NCI-H1105 treated with DMSO at 0.1 percent for 48 hours (cell line): ENCODE measurements around the gene SFRP5.

ENCODE experiments used
- DNase-seq: peaks from one replicate; lab custom pipeline; 2025; lab: John Stamatoyannopoulos, UW

Gene SFRP5

DNA sequence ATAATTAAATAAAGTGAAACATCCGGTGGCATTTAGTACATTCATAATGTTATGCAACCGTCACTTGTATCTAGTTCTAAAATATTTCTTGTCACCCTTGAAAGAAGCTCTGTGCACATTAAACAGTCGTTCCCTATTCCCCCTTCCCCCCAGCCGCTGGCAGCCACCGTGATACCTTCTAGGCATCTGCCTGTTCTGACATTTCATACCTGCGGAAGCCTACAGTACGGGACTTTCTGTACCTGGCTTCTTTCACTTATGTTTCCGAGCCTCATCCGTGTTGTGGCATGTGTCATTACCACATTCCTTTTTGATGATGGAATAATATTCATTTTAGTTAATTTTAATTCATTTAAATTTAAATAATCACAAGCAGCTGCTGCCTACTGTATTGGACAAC, 13.9 kb upstream of the SFRP5 start:
- no peak for DNase-seq

DNA sequence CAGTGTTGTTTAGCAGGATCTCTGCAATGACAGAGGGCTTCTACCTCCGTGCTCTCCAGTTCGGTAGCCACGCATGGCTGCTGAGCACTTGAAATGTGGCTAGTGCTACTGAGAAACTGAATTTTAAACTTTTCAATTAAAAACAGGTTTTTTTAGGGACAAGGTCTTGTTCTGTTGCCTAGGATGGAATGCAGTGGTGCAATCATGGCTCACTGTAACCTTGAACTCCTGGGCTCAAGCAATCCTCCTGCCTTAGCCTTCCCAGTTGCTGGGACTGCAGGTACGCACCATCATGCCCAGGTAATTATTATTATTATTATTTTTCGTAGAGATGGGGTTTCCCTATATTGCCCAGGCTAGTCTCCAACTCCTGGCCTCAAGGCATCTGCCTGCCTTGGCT, 13.4 kb upstream of the SFRP5 start:
- DNase-seq = no peak

DNA sequence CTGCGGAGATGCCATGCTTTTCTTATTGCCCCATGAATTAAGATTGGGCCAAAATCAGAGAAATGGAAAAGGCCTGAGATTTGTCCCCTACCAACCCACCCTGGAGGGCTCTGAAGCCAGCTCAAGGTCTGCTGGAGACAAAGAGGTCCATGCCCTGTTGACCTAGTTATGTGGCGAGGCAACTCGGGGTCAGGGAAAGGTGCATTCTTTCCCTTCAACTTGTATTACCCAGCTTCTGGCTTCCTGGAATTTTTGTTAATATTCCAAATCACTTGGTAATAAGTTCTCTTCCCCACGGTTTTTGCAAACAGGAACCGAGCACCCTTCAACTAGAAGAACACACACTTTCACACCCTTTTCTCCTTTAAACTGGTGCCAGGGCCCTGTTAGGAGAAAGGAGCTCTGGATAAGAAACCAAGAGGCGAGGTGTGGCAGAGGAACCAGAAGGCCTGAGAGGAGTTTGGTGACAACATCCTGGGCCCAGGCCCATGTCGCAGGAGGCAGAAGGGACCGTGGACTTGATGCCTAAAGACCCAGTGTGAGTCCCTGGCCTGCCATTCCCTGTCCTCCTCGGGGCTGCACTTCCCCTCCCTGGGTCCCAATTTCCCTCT, 12.5 kb upstream of the SFRP5 start:
- DNase-seq = no peak

DNA sequence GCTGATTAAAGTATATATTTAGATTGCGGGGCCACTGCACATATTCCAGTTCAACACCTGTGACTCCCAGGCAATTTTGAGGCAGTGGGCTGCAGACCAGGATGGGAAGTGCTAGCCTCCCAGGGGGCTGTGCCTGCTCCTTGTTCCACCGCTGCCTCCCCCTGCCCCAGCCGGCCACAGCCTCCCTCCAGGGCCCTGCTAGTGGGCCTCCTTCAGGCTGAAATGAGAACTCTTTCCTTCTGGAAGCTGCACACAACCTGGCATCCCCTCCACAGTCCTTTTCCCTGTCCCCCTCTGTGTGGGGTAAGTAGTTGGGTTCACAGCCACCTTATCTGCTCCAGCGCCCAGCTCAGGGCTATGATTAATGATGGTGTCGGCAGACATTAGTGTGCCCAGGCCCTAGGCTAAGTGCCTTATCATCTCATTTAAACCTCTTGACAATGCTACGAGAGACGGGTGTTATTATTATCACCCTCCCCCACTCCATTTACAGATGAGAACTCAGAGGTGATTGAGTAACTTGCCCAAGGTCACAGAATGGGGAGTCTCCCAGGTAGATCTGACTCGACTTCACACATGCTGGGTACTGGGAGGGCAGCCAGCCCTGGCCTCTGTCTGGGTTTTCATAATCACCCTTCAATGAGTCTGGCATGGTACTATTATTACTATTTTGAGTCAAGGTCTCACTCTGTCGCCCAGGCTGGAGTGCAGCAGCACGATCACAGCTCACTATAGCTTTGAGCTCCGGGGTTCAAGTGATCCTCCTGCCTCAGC, 10.8 kb upstream of the SFRP5 start:
- DNase-seq = no peak

DNA sequence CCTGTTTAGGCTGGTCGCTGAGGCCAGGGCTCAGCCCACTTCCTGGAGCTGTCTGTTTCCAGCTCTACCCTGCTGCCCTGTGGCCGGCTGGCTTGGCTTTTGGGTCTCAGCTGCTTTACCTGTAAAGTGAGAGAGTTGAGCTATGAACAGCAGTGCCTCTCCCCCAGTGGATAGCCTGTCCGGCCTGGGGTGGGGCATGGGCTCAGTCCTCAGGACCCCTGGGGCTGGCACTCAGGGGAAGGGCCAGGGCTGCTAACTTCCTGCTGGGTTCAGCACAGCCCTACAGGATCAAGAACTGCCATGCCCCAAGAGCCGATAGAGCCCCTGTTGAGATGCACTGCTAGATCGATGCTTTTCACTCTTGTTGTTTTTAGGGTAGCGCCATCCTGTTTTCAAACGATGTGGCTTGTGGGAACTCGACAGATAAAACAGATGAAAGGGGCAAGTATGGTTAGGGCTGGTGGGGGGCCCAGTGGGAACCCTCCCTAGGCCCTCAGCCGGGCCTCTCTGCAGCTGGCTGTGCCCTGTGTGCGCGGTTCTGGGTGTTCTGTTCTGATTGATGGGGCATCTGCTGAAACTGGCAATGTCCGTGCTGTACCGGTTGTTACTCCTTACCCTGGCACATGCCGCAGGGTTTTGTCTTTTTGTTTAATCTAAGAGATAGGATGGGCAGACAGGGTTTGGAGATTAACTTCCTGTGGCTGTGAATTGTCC, 10.0 kb upstream of the SFRP5 start:
- no peak for DNase-seq

DNA sequence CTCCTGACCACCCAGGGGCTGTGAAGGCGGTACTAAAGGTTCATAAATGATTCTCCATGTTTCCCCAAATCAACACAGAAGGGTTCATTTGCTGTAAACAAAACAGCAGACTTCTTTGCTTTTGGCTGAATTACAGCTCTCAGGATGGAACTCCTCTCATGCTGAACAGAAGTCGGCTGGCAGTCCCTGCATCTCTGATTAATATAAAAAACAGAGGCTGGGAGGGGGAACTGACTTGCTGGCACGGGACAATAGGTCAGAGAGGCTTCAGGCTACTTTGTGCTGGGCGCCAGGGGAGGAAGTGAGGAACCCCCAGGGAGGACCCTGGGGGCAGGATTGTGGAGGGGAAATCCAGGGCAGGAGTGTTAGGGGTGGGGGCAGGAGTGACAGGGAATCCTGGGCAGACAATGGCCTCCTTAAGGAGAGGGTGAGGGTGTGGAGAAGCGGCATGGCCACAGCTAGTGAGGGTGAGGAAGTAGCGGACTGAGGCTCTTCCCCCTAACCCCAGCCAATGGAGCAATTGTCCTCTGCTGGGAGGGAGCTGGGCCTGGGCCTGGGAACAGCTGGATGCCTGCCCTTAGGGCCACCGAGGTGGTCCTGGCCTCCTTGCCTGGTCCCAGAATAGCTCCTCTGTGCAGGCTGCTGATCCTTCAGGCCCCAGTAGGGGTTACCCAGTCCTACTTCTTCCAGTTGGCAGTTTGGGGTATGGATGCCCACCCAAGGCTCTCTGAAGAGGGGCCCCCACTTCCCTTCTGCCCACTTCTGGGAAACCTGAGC, 9.2 kb upstream of the SFRP5 start:
- no peak for DNase-seq

DNA sequence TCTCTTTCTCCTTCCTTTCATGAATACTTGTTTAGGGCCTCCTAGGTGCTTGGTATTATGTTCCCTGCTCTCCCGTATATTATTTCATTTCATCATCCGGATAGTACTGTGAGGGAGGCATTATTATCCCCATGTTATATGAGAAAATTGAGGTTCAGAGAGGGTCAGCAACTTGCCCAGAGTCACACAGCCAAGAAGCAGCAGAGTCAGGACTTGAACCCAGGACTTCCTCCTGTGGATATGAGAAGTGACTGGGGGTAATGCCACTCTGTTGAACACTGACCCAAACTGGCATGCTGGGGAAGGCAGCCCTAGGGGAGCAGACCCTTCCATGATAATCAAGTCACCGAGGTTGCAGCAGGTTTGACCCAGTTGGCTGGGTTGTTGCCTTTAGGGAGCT, 8.2 kb upstream of the SFRP5 start:
- no peak for DNase-seq

DNA sequence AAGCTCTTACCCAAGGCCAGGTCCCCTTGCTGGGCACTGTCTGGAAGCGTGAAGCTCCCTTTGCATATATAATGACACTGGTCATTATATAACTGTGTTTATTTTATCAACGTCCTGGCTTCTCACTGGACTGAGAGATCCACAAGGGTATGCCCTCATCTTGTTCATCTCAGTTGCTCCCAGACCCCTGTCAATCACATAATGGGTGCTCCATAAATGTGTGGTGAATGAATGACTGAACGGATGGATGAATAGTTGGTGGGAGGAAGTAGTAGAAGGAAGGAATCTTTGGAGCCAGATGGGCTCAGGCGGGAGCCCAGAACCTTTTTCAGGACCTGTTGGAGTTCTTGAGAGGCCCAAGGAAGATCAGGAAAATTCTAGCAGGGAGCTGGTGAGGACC, 7.7 kb upstream of the SFRP5 start:
- DNase-seq = no peak

DNA sequence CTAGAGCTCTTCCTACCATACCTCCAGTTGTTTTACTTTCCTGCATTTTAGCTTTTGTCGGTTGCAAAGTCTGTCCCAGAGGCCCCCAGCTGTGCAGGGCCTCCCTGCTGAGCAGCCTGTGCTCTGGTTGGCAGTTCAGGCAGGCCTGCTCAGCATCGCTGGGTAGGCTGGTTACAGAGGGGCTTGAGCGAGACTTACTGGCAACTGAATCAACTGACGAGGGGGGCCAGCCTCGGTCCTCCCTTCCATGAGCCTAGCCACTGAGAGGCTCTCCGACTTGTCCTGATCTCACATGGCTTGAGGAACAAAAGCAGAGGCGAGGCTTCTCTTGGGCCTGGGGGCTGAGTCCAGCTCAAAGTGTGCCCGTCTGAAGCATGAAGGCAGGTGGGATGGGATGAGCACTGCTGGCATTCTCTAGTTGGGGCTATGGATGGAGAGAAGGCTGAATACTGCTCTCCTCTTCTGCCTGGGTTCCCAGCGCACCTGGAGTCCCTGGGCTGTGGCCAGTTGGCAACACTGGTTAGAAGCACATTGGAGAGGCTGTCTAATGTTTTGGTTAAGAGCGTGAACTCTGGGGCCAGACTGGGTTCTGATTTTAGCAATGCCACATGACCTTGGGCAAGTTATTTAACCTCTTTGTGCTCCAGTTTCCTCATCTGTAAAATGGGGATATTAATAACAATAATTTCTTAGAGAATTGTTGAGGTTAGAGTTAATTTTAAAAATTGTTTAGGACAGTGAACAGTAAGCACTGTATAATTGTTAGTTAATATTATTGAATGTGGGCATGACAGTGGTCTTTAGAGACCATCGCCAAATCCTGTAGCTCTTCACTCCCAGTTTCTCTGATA, 6.9 kb upstream of the SFRP5 start:
- DNase-seq = no peak

DNA sequence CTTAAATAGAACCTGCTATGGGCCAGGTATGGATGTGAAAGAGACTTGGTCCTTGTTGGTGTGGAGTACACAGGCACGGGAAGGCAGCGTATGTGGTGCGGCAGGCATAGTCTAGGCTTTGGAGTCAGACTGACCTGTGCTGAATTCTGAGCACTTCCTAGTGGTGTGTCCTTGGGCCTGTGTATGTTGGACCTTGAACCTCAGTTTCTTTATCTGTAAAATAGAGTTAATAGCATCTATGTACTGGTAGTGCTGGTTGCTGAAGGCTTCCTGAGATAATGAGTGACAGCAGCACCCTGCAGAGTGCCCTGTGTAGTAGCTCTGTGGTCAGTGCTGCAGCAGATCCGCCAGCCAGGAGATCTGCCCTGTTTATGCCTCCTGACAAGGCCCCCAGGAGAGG, 5.3 kb upstream of the SFRP5 start:
- no peak for DNase-seq

DNA sequence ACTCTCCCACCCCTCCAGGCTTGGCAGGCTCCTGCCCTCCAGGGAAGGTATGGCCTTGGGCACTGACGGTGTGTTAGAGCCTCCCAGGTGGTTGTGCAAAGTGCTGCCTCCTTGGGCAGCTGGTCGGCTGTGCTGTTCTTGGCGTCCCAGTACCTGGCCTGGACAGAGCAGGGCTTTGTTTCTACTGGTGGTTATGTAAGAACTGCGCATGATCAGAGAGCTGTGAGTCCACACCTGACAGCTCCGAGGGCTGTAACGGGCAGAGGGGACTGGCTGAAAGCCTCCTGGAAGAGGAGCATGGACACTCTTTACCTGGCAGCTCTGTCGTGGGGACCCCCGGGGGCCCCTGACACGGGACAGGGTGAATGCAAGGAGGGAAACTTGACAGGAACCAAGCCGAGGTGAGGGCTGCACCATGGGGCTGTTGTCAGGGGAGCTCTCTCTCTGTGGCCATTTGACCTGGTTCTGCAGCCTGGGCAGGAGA, 3.1 kb upstream of the SFRP5 start:
- DNase-seq = no peak

DNA sequence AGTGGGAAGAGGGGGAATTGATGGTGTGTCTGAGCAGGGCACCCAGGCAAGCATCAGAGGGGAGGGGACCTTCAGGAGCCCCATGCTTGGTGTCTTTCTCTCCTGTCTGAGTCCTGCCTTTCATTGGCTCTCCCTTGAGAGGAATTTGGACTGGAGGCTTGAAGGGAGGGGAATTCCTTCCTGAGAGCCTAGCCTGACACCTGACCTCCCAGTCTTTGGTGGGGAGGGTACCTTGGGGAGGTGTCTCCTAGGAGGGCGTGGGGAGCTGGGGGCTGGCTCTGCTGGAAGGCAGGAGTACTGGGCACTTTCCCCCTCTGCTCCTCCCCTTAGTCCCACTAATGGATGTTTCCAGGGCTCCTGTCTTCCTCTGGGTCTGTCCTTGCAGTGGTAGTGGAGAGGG, 1.3 kb upstream of the SFRP5 start:
- DNase-seq = no peak

DNA sequence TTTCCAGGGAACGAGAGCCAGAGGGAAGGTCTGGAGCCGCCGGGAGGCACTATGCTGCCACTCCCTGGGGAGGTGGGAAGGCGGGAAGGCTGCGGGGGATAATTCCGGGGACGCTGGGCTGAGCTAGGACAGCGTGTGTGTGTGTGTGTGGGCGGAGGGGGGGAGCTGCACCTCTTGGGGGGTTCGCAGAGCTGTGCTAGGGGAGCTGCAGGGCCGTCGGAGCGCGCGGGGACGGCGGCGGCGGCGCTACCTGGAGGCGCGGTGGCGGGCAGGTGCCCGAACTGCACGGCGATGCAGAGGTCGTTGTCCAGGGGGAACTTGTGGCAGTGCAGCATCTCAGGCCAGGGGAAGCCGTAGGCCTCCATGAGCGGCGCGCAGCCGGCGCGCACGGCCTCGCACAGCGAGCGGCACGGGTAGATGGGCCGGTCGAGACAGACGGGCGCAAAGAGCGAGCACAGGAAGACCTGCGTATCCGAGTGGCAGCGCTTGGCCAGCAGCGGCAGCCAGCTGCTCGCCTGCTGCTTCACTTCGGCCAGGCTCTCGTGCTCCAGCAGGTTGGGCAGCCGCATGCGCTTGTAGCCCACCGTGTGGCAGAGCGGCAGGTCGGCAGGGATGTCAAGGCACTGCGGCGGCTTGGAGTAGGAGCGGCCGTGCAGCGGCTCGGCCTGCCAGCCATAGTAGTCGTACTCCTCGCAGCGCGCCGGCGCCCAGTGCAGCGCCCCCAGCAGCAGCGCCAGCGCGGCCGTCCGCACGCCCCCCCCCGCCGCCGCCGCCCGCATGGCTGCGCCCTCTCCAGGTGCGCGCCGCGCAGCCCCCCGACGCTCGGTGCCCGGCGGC, 526 bp downstream of the SFRP5 start:
- DNase-seq = peak; percentile 14

DNA sequence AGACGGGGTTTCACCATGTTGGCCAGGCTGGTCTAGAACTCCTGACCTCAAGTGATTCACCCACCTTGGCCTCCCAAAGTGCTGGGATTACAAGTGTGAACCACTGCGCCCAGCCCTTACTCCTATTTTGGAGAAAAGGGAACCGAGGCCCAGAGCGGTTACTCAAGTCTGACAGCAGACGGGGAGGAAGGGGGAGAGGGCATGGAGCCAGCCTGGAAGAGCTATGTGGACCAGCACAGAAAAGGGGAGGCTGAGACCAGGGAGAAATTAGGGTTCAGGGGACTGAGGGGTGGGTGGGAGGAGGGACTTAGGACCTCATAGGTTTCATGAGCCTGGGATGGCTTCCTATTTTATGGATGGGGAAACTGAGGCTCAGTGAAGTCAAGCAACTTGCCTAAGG, 1.5 kb downstream of the SFRP5 start:
- DNase-seq = no peak

DNA sequence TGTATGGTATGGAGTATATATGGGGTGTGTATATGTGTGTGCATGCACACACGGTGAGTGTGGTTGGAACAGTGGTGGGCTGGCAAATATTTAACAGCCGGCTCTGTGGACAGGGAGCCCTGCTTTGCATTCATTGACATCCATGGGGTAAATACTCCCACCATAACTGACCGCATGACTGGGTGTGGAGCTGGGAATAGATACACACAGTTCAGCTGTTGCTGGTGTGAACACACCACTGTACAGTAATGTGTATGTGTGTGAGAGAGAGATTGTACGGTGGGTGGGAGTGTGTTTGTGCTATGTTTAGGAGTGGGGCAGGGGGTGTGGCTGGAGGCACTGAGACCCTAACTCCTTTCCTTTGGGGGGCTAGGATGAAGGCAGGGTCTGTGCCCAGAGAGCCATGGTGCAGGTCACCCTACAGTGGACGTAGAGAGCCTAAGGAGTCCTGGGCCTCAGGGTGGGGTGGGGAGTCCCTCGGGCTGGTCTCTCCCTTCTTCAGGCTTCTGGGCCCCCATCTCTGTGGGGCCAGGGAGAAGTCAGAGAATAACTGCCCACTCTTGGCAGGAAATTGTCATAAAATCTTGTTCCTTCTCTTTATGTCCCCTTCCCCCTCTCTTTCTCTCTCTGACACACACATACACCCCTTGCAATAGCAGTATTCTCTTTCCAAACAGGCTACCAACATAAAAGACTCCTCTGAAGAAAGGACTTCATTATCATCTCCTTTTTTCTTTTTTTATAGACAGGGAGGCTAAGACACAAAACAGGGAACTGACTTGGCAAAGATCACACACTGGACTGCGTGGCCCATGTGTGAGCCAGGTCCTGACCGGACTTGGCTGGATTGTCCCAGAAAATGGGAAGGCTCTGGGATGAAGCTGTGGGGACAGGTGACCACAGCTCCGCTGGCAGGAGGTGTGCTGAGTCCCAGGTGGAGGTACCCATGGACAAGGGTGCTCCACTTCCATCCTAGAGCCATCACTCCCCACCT, 3.2 kb downstream of the SFRP5 start:
- DNase-seq = no peak

DNA sequence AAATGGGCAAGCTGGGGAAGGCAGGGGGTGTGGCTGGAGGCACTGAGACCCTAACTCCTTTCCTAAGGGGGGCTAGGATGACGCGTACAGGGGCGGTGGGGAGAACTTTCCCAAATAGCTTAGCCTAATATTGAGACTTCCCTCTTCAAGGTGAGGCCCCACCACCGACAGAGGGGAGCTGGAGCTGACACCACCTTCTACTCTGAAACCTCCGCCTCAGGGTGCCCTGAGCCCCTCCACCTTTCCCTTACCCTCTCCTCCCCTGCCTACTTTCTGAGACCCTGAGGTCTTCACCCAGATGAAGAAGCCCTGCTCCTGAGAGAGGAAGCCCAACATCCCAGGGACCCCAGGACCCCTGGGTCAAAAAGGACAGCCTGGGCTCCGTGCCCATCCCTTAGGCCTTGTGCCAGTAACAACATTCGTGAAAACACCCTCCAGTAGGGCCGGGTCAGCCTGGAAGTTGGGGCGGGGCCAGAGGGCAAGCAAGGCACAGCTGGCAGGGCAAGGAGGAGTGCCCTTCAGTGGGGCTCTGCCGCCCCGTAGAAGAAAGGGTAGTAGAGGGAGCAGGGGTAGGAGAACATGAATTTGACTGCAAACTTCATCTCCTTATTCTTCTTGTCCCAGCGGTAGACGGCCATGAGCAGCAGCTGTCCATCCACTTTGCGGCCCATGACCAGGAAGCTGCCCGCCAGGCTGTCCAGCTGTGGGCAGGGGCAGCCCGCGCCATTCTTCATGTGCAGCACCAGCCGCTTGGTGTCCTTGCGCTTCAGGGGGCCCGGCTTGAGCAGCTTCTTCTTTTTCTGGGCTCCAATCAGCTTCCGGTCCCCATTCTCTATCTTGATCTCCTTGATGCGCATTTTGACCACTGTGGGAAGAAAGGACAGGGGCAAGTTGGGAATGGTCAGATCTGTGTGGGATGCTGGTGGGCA, 4.5 kb downstream of the SFRP5 start:
- no peak for DNase-seq

DNA sequence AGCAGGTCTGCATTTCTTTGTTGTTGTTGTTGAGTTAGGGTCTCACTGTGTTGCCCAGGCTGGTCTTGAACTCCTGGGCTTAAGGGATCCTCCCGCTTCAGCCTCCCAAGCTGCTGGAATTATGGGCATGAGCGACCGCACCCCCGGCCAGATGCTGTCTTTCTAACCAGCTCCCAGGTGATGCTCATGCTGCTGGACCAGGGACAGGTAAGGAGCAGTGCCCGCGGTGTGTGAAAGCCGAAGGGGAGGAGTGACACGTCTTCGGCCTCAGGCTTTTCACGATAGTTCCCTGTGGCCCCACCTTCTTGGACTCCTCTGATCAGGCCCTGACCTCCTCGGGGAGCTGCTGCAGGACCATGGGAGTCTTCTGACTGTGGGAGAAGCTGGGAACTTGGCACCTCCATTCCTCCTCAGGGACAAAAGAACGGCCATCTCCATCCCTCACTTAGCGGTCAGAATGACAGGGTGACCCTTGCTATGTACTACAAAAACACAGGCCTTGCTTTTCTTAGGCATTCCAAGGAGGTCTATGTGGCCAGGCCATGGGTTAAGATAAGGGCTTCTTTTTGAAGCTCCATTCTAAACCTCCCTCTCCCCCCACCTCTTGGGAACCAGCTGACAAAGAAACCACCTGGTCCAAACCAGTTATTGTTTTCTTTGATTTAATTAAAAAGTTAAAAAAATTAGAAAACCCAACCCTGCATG, 5.5 kb downstream of the SFRP5 start:
- DNase-seq = no peak

DNA sequence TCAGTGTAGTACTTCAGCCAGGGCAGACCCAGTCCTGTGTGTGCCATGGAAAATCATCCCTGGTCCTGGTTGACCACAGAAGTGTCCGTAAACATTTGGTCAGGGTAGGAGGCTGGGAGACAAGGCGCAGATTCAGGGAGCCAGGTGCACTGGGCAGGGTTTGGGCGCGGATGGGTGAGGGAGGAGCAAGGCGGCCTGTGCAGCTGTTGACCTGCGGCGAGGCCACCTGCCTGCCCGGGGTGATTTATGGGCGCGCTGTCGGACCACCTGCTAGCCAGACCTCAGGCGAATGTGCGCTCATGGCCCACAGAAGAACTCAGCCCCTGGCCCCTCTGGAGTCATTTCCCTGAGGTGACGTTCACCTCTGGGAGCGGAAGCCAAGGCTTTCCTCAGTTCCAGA, 6.6 kb downstream of the SFRP5 start:
- DNase-seq = no peak
